Activated B cell treated with CpG ODN at 0.5 μM for 24 hours (primary cell): ENCODE data around the gene DNAAF3. TPM values are rescaled to one million over a fixed set of nuclear protein-coding genes. Genes with fewer than 3 reads are reported as not detected.

Experiments used
- ATAC-seq: fragments of 200-7000 bp; cut with Tn5 transposase; one replicate; pipeline ENCODE4 v1.10.0; 2021; ENCODE audit warnings: low read depth, mild to moderate bottlenecking, moderate library complexity
- CTCF ChIA-PET: fragments of 350-600 bp; sonication (Branson Sonifier 250); formaldehyde crosslinking; loops from one replicate; lab custom pipeline; 2021; ENCODE audit warnings: antibody characterized with exemption; lab: Charles Lee
- POLR2A ChIA-PET: fragments of 350-600 bp; sonication (Branson Sonifier 250); formaldehyde crosslinking; loops from one replicate; lab custom pipeline; 2021; ENCODE audit warnings: antibody characterized with exemption; lab: Charles Lee
- DNase-seq: peaks from one replicate; pipeline ENCODE4 v3.0.0; 2022
- H3K27ac Mint-ChIP-seq: one replicate; pipeline ENCODE4 v1.8.0; 2020; ENCODE audit warnings: mixed read lengths
- H3K27me3 Mint-ChIP-seq: one replicate; pipeline ENCODE4 v1.8.0; 2021; ENCODE audit warnings: mixed read lengths
- H3K36me3 Mint-ChIP-seq: one replicate; pipeline ENCODE4 v1.8.0; 2021; ENCODE audit warnings: low read depth, mixed read lengths
- H3K4me1 Mint-ChIP-seq: one replicate; pipeline ENCODE4 v1.8.0; 2021; ENCODE audit warnings: mixed read lengths
- H3K4me3 Mint-ChIP-seq: one replicate; pipeline ENCODE4 v1.8.0; 2020; ENCODE audit warnings: mild to moderate bottlenecking, mixed read lengths
- H3K9me3 Mint-ChIP-seq: one replicate; pipeline ENCODE4 v1.8.0; 2020; ENCODE audit warnings: mixed read lengths
- CTCF ChIP-seq: fragments of 200-600 bp; IDR thresholded peaks from one replicate; pipeline ENCODE4 v1.8.0; 2022; ENCODE audit warnings: antibody characterized with exemption, mild to moderate bottlenecking
- intact Hi-C: fragments of 100-400 bp; cut with micrococcal nuclease; formaldehyde crosslinking; loops from one replicate; pipeline ENCODE4 v1.15.1; 2024
- total RNA-seq: library from RNA; stranded (reverse); gene quantifications from 2 replicates; pipeline ENCODE4 v1.2.3, GENCODE V29; 2022

DNAAF3 gene
- total RNA-seq, 1 donor from 2014 or later = not detected

DNA sequence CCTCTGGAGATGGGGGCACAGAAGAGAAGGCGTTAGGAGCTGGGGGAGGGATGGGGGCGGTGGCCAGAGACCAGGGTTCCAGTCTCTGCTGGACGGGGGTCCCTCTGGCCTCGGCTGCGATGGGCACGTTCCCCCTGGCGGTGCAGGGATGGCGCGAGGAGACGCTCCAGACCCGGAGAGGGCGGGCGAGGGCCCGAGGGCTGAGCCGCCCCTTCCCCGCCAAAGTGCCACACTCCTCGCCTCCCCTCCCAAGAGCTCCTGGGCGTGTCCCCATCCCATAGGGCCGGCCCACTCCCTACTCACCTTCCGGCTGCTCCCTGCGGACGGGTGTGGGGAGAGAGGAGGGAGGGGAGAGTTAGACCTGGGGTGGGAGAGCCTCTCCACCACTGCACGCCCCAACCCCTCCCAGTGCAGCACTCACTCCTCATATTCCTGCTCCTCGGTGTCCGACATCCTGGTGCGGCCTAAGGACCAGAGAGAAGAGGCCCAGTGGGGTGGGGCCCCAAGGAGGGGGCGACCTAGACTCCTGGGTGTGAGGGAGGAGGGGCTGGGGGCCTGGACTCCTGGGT, 19.6 kb downstream of the DNAAF3 start:
- no peak for DNase-seq
- H3K27ac Mint-ChIP-seq = no peak overlapping the region
- H3K36me3 Mint-ChIP-seq = no peaks in the 10 kb centered on the region
- H3K4me3 Mint-ChIP-seq = no peak overlapping the region
- peaks cover 4% of the 10 kb centered on the region for H3K9me3 Mint-ChIP-seq
- ChIA-PET CTCF (no interaction called here), POLR2A (interaction anchor here (0.7 kb wide), 1 partner anchor 261 kb away, joined by 9 read pairs; the partner anchor contains the start of gene UBE2S)
- intact Hi-C loops = no loop called here
- ATAC-seq = no peak
- peaks cover 2% of the 10 kb centered on the region for H3K4me1 Mint-ChIP-seq
- H3K27me3 Mint-ChIP-seq = peaks cover 46% of the 10 kb centered on the region
- no peak for TF ChIP-seq CTCF

DNA sequence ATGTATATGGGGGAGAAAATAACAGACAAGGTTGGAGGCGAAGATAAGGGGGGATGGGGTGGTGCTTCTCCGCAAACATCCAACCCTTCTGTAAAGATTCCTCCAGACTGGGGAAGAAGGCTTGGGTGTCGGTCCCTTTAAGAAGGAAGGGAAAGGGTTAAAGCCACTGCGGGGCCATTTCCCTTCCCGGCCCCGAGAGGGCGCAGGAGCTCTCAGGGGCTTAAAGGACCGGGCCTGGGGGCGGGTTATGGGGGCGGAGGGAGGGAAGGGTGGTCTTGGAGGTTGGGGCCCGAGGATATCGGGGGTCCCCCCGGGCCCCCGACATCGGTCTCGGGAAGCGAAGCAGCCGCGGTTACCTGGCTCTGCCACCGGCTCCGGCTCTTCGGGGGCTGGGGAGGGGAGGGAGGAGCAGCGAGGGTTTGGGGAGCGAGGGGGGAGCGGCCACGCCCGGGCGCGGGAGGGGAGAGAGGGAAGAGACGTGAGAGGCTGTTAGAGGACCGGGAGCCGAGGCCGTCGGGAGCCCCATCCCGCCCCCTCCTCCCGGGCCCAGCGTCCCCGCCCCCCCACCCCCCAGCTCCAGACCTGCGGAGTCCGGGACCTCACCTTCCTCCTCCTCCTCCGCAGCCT, 20.2 kb downstream of the DNAAF3 start:
- intact Hi-C loops = no loop called here
- H3K4me1 Mint-ChIP-seq = peaks cover 4% of the 10 kb centered on the region
- no peak overlapping the region for H3K27ac Mint-ChIP-seq
- no peak for DNase-seq
- ATAC-seq = no peak
- ChIA-PET CTCF (no interaction called here), POLR2A (interaction anchor here (0.6 to 0.7 kb wide), 2 partner anchors 21 to 261 kb away, joined by 3 to 9 read pairs; partner anchors contain the start of gene UBE2S)
- no peaks in the 10 kb centered on the region for H3K36me3 Mint-ChIP-seq
- no peaks in the 10 kb centered on the region for H3K9me3 Mint-ChIP-seq
- TF ChIP-seq CTCF = no peak
- H3K4me3 Mint-ChIP-seq = no peak overlapping the region
- H3K27me3 Mint-ChIP-seq = peaks cover 49% of the 10 kb centered on the region

DNA sequence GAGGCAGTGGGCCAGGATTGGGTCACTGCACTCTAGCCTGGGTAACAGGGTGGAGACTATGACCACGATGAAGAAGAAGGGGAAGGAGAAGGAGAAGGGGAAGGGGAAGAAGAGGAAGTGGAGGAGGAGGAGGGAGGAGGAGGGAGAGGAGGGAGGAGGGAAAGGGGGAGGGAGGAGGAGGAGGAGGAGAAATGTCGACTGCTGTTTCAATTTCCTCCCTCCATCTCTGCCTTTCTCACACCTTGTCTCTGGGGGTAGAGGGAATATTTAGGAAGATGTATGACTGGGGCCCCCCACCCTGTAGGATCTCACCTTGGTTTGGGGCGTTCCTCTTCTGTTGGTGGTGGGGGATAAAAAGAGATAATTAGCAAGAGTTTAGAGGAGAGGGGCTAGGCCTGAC, 21.2 kb downstream of the DNAAF3 start:
- ATAC-seq = no peak
- no peak for TF ChIP-seq CTCF
- Mint-ChIP-seq H3K27me3 (peaks cover 54% of the 10 kb centered on the region), H3K9me3 (no peaks in the 10 kb centered on the region), H3K4me1 (peaks cover 6% of the 10 kb centered on the region), H3K36me3 (no peaks in the 10 kb centered on the region), H3K27ac (no peak overlapping the region), H3K4me3 (no peak overlapping the region)
- intact Hi-C loops = no loop called here
- no peak for DNase-seq
- POLR2A ChIA-PET = no interaction called here
- CTCF ChIA-PET = no interaction called here

GRCh38 chr19:55141696-55142095, 24.7 kb downstream of the DNAAF3 start:
- no peak for TF ChIP-seq CTCF
- peaks cover 51% of the 10 kb centered on the region for H3K27me3 Mint-ChIP-seq
- intact Hi-C loops = loop anchor here (1.0 to 5.0 kb wide), 5 partner anchors 161 to 491 kb away; no protein-coding TSS in a partner anchor
- no peaks in the 10 kb centered on the region for H3K36me3 Mint-ChIP-seq
- no peaks in the 10 kb centered on the region for H3K9me3 Mint-ChIP-seq
- peaks cover 6% of the 10 kb centered on the region for H3K4me1 Mint-ChIP-seq
- CTCF ChIA-PET = interaction anchor here (0.7 to 6.1 kb wide), 21 partner anchors 24 to 530 kb away, joined by 3 to 82 read pairs (median 5); partner anchors contain the start of genes KMT5C, NAT14, PPP1R12C and TMEM238
- no peak overlapping the region for H3K27ac Mint-ChIP-seq
- POLR2A ChIA-PET = interaction anchor here (0.7 to 1.4 kb wide), 8 partner anchors 24 to 1173 kb away, joined by 3 to 13 read pairs (median 4); partner anchors contain the start of genes PPP1R12C and ZNF628
- DNase-seq (no peak), ATAC-seq (no peak)
- H3K4me3 Mint-ChIP-seq = no peak overlapping the region

GRCh38 chr19:55137915-55138314, 28.5 kb downstream of the DNAAF3 start:
- no peak for TF ChIP-seq CTCF
- intact Hi-C loops = no loop called here
- Mint-ChIP-seq H3K9me3 (no peaks in the 10 kb centered on the region), H3K4me1 (peaks cover 9% of the 10 kb centered on the region), H3K36me3 (no peaks in the 10 kb centered on the region), H3K27me3 (peaks cover 31% of the 10 kb centered on the region), H3K27ac (no peak overlapping the region), H3K4me3 (no peak overlapping the region)
- CTCF ChIA-PET = no interaction called here
- ATAC-seq = no peak
- POLR2A ChIA-PET = no interaction called here
- DNase-seq = no peak
